Measurements from ENCODE around the gene MAP10. TPM values are rescaled to one million over a fixed set of nuclear protein-coding genes. Genes with fewer than 3 reads are reported as not detected.

MAP10 gene, protein sequence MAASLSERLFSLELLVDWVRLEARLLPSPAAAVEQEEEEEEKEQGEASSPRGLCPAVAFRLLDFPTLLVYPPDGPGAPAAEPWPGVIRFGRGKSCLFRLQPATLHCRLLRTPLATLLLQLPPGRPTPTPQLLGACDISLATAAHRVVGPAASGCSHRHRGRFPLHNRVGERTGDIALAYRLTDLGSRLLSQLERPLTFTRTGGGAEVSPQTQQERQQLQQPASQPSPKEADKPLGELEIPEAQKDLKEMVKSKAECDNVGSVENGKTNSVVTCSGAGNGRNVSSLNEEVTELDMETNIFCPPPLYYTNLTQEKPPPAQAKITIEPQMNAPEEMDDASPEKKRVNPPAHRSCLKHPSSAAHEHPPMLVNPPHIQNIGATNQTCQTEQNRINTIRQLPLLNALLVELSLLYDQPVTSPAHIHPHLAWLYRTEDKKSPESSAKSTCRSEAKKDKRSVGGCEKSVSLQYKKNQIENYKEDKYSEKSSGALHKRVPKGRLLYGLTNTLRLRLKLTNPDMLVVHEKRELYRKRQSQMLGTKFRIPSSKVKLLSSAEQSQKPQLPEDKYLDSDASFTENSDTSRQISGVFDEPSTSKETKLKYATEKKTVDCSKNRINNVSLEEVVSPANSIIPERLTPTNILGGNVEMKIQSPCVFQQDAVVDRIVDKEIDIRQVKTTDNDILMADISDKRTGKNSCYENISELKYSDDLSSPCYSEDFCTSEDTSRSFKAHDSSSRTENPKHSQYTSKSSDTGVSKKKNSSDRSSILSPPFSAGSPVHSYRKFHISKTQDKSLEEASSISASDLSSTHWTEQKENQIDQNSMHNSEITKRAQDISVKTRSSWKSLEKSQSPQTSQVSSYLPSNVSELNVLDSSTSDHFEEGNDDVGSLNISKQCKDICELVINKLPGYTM
- total RNA-seq = 1.1 and 1.4 TPM in 2 replicates

GRCh38 chr1:232805269-232806185, at the start of gene MAP10:
Gene MAP10 (plus strand): TSS chr1:232805416. CDS start chr1:232805450, 34 bp downstream.

Other genes starting within 250 kb of the MAP10 start
- 6.0 and 12.5 TPM in 2 replicates for gene SIPA1L2, start 175.3 kb upstream of the MAP10 start, total RNA-seq
- 14.4 and 17.2 TPM in 2 replicates for gene NTPCR, start 145.2 kb downstream of the MAP10 start, total RNA-seq